ENCODE data around the gene FAM131A. TPM values are rescaled to one million over a fixed set of nuclear protein-coding genes. Genes with fewer than 3 reads are reported as not detected.
A peak's percentile ranks its signal among the peaks of the same experiment; 100 is the strongest.

FAM131A gene
- total RNA-seq, 1 donor from 2014 or later = 51.4 TPM

- peak overlapping the region; percentile 46 for H3K27ac Mint-ChIP-seq (ENCODE audit: unreplicated experiment)
- no peak for TF ChIP-seq CTCF (IDR thresholded peaks at IDR 0.05; ENCODE audit: partially characterized antibody, unreplicated experiment)
- H3K4me3 Mint-ChIP-seq (ENCODE audit: unreplicated experiment) = peak overlapping the region; percentile 37
- peaks cover 18% of the 10 kb centered on the region for H3K9me3 Mint-ChIP-seq (ENCODE audit: unreplicated experiment)
- peaks cover 16% of the 10 kb centered on the region for H3K27me3 Mint-ChIP-seq (ENCODE audit: unreplicated experiment)
- DNase-seq = no peak
- H3K36me3 Mint-ChIP-seq (ENCODE audit: unreplicated experiment) = no peaks in the 10 kb centered on the region
- H3K4me1 Mint-ChIP-seq (ENCODE audit: low read depth, unreplicated experiment) = peaks cover 26% of the 10 kb centered on the region
Measured at GRCh38 chr3:184334470-184335158, 2.8 kb upstream of the FAM131A start.

DNA sequence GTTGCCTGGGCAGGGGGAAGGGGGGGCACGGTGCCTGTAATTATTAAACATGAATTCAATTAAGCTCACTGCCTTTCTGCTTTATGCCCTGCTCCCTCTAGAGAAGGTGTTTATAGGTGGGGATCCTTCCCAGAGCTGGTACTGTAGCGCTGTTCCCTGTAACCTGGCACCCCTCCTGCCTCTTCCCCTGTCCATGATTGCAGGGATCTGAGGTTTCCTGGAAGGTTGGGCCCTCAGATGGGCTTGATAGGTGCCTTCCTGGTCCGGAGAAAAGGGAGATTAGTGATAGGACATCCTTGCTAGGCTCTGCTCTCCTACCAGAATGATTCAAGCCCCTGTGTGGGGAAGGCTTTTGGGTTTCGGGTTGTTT, 2.1 kb upstream of the FAM131A start:
- no peak for DNase-seq
- Mint-ChIP-seq H3K27me3 (ENCODE audit: unreplicated experiment) (peaks cover 16% of the 10 kb centered on the region), H3K36me3 (ENCODE audit: unreplicated experiment) (no peaks in the 10 kb centered on the region), H3K4me3 (ENCODE audit: unreplicated experiment) (peak overlapping the region; percentile 78), H3K27ac (ENCODE audit: unreplicated experiment) (peak overlapping the region; percentile 86), H3K9me3 (ENCODE audit: unreplicated experiment) (peaks cover 18% of the 10 kb centered on the region), H3K4me1 (ENCODE audit: low read depth, unreplicated experiment) (peaks cover 26% of the 10 kb centered on the region)
- no peak for TF ChIP-seq CTCF (IDR thresholded peaks at IDR 0.05; ENCODE audit: partially characterized antibody, unreplicated experiment)

GRCh38 chr3:184335661-184336546, 1.5 kb upstream of the FAM131A start:
- TF ChIP-seq CTCF (IDR thresholded peaks at IDR 0.05; ENCODE audit: partially characterized antibody, unreplicated experiment) = no peak
- Mint-ChIP-seq H3K27ac (ENCODE audit: unreplicated experiment) (peak overlapping the region; percentile 95), H3K4me3 (ENCODE audit: unreplicated experiment) (peak overlapping the region; percentile 94), H3K4me1 (ENCODE audit: low read depth, unreplicated experiment) (peaks cover 26% of the 10 kb centered on the region), H3K27me3 (ENCODE audit: unreplicated experiment) (peaks cover 16% of the 10 kb centered on the region), H3K9me3 (ENCODE audit: unreplicated experiment) (peaks cover 18% of the 10 kb centered on the region), H3K36me3 (ENCODE audit: unreplicated experiment) (no peaks in the 10 kb centered on the region)
- peak; percentile 93 for DNase-seq

DNA sequence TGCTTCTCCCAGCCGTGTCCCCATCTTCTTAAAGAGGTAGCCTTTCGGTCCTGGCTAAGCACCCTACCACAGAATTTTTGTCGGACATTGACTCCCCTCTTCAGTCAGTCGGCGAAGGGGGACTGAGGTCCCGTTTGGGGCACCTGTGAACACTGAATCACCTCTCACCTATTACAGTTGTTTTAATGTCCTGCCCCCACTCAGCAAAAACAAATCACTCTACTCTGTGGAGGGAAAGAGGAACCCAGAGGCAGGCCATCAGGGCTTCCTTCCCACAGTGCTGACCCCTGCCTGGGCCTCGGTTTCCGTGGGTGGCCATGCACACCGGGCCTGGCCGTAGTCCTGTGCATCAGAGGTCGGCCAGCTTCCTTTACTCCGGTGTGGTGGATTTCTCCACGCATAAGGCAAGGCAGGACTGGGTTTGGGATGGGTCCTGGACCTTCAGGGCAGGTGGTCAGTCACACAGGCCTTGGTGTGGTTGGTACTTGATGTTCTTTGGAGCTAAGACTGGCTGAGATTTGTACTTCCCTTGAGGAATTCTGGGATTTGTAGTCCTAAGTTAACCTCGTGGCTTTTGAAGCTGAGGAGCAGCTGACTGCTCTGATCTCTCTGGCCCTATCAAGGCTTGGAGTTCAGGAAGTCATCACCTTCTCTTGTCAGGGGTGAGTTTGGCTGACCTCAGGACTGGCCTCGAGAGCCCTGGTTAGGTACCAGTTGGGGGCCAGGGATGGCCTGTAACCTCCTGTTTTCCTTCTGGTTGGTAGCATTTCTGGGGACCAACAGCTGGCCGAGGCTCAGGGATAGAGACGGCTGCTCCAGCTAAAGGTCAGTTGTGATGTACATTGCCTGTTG, 627 bp upstream of the FAM131A start:
- Mint-ChIP-seq H3K4me3 (ENCODE audit: unreplicated experiment) (peak overlapping the region; percentile 94), H3K27me3 (ENCODE audit: unreplicated experiment) (peaks cover 16% of the 10 kb centered on the region), H3K9me3 (ENCODE audit: unreplicated experiment) (peaks cover 20% of the 10 kb centered on the region), H3K4me1 (ENCODE audit: low read depth, unreplicated experiment) (peaks cover 28% of the 10 kb centered on the region), H3K27ac (ENCODE audit: unreplicated experiment) (peak overlapping the region; percentile 95), H3K36me3 (ENCODE audit: unreplicated experiment) (no peaks in the 10 kb centered on the region)
- TF ChIP-seq CTCF (IDR thresholded peaks at IDR 0.05; ENCODE audit: partially characterized antibody, unreplicated experiment) = no peak
- no peak for DNase-seq

Data from glutamatergic neuron (in vitro differentiated cells).